GM23338 (cell line): ENCODE measurements around the gene PCSK5.

Experiments
- CTCF ChIP-seq, 2 experiments: fragments of 200-600 bp in 1 of 2; sonication (generic) in 1 of 2; conservative IDR thresholded peaks; 2 replicates each; pipeline versions ENCODE4 v1.5.1 to v1.6.1; 2016 to 2017; ENCODE audit warnings: antibody characterized with exemption in 2 of 2, low read depth in 2 of 2, mild to moderate bottlenecking in 2 of 2, moderate library complexity in 1 of 2
- EZH2 ChIP-seq: fragments of 200-600 bp; sonication (generic); IDR thresholded peaks from one replicate; pipeline ENCODE4 v1.8.0; 2017; ENCODE audit warnings: antibody characterized with exemption, mild to moderate bottlenecking, low read depth; ENCODE audit not compliant: unreplicated experiment
- EZH2phosphoT487 ChIP-seq: fragments of 200-600 bp; sonication (generic); IDR thresholded peaks from one replicate; pipeline ENCODE4 v1.8.1; 2018; ENCODE audit warnings: antibody characterized with exemption; ENCODE audit not compliant: unreplicated experiment
- POLR2AphosphoS5 ChIP-seq: IDR thresholded peaks from 2 replicates; pipeline ENCODE4 v1.6.1; 2016; ENCODE audit warnings: antibody characterized with exemption, low read depth
- REST ChIP-seq: IDR thresholded peaks from one replicate; pipeline ENCODE4 v1.6.1; 2018; ENCODE audit warnings: antibody characterized with exemption; ENCODE audit not compliant: unreplicated experiment

- TF ChIP-seq CTCF (conservative IDR thresholded peaks at IDR 0.05; ENCODE audit: low read depth in 2 of 2) = no peak
- TF ChIP-seq EZH2phosphoT487 = no peak
- TF ChIP-seq POLR2AphosphoS5 = no peak
- no peak for TF ChIP-seq EZH2
- TF ChIP-seq REST = no peak
Measured at GRCh38 chr9:76013809-76014208, 123.3 kb downstream of the PCSK5 start.
